ENCODE data around the gene LRCH1. TPM values are rescaled to one million over a fixed set of nuclear protein-coding genes. Genes with fewer than 3 reads are reported as not detected.

Gene LRCH1
- polyA plus RNA-seq, 1 of the 3 experiments (the other 2 are of a cell fraction) = 5.5 TPM

DNA sequence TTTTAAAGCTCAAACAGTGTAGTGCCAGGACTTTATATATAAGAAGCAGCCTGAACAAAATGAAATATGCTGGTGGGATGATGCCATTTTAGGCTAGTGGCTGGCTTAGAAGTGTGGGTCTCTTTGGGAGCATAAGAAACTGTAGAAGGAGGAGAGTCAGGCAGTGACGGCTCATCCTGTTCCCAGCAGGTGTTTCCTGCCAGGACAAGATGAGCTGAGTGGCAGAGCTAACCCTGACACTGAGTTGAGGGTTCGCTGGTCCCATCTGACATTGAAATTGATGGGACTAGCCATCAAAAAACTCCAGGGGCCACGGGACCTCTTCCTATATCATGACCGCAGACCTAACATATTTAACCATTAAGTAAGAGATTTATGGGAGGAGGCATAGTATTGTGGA is 192.7 kb downstream of the LRCH1 start:
- H3K36me3 ChIP-seq (replicated peaks in 1 of 2; ENCODE audit: control insufficient read depth in 1 of 2, insufficient read depth in 2 of 2, low read length in 1 of 2) = peaks cover 23 to 24% of the 10 kb centered on the region in 2 experiments
- H3K9ac ChIP-seq = no peak overlapping the region
- H3F3A ChIP-seq (replicated peaks; ENCODE audit: insufficient read depth) = peaks cover 15% of the 10 kb centered on the region
- TF ChIP-seq MXI1 (IDR thresholded peaks at IDR 0.05; ENCODE audit: low read depth, low read length) (no peak), CHD2 (IDR thresholded peaks at IDR 0.05; ENCODE audit: low read length, partially characterized antibody) (no peak), SIN3A (IDR thresholded peaks at IDR 0.05; ENCODE audit: borderline replicate concordance, low read depth, low read length) (no peak), ELF1 (IDR thresholded peaks at IDR 0.05) (no peak), TAF1 (IDR thresholded peaks at IDR 0.05; ENCODE audit: borderline replicate concordance, low read depth, low read length) (no peak), POLR2AphosphoS5 (IDR thresholded peaks at IDR 0.05; ENCODE audit: low read depth, low read length) (no peak), NFIC (IDR thresholded peaks at IDR 0.05; ENCODE audit: borderline replicate concordance) (no peak), FOSL2 (IDR thresholded peaks at IDR 0.05; ENCODE audit: borderline replicate concordance, low read depth) (no peak), TEAD4 (IDR thresholded peaks at IDR 0.05; ENCODE audit: borderline replicate concordance, insufficient read depth) (no peak), GABPA (IDR thresholded peaks at IDR 0.05; ENCODE audit: low read depth) (no peak), EP300 (IDR thresholded peaks at IDR 0.05; ENCODE audit: borderline replicate concordance in 1 of 2, low read depth in 1 of 2, low read length in 1 of 2) (no peak)
- TF ChIP-seq, protein P1, sequence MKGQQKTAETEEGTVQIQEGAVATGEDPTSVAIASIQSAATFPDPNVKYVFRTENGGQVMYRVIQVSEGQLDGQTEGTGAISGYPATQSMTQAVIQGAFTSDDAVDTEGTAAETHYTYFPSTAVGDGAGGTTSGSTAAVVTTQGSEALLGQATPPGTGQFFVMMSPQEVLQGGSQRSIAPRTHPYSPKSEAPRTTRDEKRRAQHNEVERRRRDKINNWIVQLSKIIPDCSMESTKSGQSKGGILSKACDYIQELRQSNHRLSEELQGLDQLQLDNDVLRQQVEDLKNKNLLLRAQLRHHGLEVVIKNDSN (IDR thresholded peaks at IDR 0.05; ENCODE audit: borderline replicate concordance, low read depth) = no peak
- TF ChIP-seq, protein P2, sequence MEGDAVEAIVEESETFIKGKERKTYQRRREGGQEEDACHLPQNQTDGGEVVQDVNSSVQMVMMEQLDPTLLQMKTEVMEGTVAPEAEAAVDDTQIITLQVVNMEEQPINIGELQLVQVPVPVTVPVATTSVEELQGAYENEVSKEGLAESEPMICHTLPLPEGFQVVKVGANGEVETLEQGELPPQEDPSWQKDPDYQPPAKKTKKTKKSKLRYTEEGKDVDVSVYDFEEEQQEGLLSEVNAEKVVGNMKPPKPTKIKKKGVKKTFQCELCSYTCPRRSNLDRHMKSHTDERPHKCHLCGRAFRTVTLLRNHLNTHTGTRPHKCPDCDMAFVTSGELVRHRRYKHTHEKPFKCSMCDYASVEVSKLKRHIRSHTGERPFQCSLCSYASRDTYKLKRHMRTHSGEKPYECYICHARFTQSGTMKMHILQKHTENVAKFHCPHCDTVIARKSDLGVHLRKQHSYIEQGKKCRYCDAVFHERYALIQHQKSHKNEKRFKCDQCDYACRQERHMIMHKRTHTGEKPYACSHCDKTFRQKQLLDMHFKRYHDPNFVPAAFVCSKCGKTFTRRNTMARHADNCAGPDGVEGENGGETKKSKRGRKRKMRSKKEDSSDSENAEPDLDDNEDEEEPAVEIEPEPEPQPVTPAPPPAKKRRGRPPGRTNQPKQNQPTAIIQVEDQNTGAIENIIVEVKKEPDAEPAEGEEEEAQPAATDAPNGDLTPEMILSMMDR (IDR thresholded peaks at IDR 0.05) = no peak
- TF ChIP-seq, protein P3, sequence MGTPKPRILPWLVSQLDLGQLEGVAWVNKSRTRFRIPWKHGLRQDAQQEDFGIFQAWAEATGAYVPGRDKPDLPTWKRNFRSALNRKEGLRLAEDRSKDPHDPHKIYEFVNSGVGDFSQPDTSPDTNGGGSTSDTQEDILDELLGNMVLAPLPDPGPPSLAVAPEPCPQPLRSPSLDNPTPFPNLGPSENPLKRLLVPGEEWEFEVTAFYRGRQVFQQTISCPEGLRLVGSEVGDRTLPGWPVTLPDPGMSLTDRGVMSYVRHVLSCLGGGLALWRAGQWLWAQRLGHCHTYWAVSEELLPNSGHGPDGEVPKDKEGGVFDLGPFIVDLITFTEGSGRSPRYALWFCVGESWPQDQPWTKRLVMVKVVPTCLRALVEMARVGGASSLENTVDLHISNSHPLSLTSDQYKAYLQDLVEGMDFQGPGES (IDR thresholded peaks at IDR 0.05; ENCODE audit: low read depth, low read length) = no peak
- TF ChIP-seq, protein P4, sequence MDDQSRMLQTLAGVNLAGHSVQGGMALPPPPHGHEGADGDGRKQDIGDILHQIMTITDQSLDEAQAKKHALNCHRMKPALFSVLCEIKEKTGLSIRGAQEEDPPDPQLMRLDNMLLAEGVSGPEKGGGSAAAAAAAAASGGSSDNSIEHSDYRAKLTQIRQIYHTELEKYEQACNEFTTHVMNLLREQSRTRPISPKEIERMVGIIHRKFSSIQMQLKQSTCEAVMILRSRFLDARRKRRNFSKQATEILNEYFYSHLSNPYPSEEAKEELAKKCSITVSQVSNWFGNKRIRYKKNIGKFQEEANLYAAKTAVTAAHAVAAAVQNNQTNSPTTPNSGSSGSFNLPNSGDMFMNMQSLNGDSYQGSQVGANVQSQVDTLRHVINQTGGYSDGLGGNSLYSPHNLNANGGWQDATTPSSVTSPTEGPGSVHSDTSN (IDR thresholded peaks at IDR 0.05) = no peak
- TF ChIP-seq, protein P5, sequence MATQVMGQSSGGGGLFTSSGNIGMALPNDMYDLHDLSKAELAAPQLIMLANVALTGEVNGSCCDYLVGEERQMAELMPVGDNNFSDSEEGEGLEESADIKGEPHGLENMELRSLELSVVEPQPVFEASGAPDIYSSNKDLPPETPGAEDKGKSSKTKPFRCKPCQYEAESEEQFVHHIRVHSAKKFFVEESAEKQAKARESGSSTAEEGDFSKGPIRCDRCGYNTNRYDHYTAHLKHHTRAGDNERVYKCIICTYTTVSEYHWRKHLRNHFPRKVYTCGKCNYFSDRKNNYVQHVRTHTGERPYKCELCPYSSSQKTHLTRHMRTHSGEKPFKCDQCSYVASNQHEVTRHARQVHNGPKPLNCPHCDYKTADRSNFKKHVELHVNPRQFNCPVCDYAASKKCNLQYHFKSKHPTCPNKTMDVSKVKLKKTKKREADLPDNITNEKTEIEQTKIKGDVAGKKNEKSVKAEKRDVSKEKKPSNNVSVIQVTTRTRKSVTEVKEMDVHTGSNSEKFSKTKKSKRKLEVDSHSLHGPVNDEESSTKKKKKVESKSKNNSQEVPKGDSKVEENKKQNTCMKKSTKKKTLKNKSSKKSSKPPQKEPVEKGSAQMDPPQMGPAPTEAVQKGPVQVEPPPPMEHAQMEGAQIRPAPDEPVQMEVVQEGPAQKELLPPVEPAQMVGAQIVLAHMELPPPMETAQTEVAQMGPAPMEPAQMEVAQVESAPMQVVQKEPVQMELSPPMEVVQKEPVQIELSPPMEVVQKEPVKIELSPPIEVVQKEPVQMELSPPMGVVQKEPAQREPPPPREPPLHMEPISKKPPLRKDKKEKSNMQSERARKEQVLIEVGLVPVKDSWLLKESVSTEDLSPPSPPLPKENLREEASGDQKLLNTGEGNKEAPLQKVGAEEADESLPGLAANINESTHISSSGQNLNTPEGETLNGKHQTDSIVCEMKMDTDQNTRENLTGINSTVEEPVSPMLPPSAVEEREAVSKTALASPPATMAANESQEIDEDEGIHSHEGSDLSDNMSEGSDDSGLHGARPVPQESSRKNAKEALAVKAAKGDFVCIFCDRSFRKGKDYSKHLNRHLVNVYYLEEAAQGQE (IDR thresholded peaks at IDR 0.05; ENCODE audit: low read depth, low read length) = no peak
- TF ChIP-seq, protein P6, sequence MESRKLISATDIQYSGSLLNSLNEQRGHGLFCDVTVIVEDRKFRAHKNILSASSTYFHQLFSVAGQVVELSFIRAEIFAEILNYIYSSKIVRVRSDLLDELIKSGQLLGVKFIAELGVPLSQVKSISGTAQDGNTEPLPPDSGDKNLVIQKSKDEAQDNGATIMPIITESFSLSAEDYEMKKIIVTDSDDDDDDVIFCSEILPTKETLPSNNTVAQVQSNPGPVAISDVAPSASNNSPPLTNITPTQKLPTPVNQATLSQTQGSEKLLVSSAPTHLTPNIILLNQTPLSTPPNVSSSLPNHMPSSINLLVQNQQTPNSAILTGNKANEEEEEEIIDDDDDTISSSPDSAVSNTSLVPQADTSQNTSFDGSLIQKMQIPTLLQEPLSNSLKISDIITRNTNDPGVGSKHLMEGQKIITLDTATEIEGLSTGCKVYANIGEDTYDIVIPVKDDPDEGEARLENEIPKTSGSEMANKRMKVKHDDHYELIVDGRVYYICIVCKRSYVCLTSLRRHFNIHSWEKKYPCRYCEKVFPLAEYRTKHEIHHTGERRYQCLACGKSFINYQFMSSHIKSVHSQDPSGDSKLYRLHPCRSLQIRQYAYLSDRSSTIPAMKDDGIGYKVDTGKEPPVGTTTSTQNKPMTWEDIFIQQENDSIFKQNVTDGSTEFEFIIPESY (IDR thresholded peaks at IDR 0.05; ENCODE audit: borderline replicate concordance, low read depth) = no peak
- ChIA-PET CTCF (interaction anchor here (0.8 to 1.3 kb wide), 2 partner anchors 25 to 252 kb away, joined by 3 to 4 read pairs; no protein-coding TSS in a partner anchor), POLR2A (no interaction called here)
- no peak overlapping the region for H3K4me3 ChIP-seq (ENCODE audit: low read depth in 2 of 2, low read length in 1 of 2)
- H3K4me2 ChIP-seq = no peak overlapping the region
- peaks cover 12 to 23% of the 10 kb centered on the region in 2 experiments; a peak in 3 of 4 replicates for H3K4me1 ChIP-seq (ENCODE audit: control insufficient read depth in 1 of 2, insufficient read depth in 2 of 2, low read depth in 1 of 2, low read length in 1 of 2)
- H2AFZ ChIP-seq (ENCODE audit: low read depth) = no peak overlapping the region
- no peaks in the 10 kb centered on the region for H3K79me2 ChIP-seq (ENCODE audit: insufficient read depth)
- no peaks in the 10 kb centered on the region for H4K20me1 ChIP-seq (ENCODE audit: insufficient read depth)
- 98% methylated on average over 4 of the region's 4 CpGs for WGBS (ENCODE audit: low lambda C conversion rate)
- DNase-seq = no peak
- H3K9me3 ChIP-seq = no peaks in the 10 kb centered on the region
- H3K27ac ChIP-seq (ENCODE audit: low read depth in 2 of 2, low read length in 1 of 2) = no peak overlapping the region
- H3K9me2 ChIP-seq = no peaks in the 10 kb centered on the region
- no peaks in the 10 kb centered on the region for H3K27me3 ChIP-seq (ENCODE audit: insufficient read depth)

Data from SK-N-SH (cell line).